CD4-positive, alpha-beta T cell treated with Interleukin-17A for 4 hours (primary cell): ENCODE measurements around the gene KIFC3.
A peak's percentile ranks its signal among the peaks of the same experiment; 100 is the strongest.
"Not testable (repeated sequence)": the region's sequence is repeated elsewhere in the genome, so short reads cannot be mapped to it uniquely, and the experiment has no call there.

Experiments used
- DNase-seq: peaks from one replicate; pipeline ENCODE4 v3.0.0-alpha.2; 2020; ENCODE audit warnings: mixed read lengths

Gene KIFC3

DNA sequence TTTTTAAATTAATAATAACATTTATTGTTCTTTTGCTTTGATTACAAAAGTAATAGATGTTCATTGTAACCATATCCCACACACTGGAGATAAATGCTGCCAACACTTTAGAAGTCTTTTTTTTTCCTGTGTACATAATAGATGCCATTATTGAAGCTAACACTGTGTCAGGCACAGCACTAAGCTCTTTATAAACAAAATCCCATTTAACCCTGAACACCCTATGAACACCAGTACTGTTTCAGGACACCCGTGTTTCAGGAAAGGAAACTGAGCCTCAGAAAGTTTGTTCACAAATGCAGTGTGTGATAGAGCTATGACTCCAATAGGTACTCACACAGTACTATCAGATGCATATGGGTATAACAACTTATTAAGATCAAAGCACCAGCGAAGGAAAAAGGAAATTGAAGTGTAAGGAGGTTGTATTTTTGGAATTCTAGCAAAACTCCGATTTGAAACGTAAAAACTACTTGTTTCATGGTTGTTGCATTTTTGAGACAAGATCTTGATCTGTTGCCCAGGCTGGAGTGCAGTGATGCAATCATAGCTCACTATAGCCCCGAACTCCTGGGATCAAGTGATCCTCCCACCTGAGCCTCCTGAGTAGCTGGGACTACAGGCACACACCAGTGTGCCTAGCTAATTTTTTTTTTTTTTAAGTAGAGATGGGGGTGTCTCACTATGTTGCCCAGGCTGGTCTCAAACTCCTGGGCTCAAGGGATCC is 2.0 kb upstream of the KIFC3 start:
- DNase-seq, result no peak

- DNase-seq, result no peak
These were observed 1.1 kb upstream of the KIFC3 start for GRCh38 chr16:57803134-57803990.

DNA sequence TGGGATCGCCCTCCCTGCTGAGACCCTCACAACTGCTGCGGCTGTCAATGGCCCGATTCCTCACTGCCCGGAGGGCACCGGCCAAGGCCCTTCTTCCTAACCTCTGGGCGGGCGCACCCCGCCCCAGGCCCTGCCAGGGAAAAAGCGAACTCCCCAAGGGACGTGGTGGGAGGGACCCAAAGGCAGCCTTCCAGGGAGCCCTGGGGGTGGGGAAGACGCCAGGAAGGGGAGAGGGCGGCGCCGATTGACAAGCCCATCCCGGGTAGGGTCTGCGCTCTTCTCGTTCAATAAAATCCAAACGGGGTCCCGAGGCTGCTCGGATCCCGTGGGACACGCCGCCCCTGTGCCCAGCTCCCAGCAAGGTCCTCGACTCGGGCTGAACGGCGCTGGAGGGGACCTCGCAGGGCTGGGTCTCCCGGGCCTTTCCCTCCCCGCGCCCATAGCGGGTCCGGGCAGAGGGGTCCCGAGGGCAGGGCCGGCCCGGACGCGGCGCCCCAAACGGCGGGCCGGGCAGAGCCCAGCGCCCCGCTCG is 416 bp downstream of the KIFC3 start:
- DNase-seq, result no peak

GRCh38 chr16:57801098-57801808 is 1.0 kb downstream of the KIFC3 start:
- DNase-seq, result no peak

- no peak for DNase-seq
These were observed 1.8 kb downstream of the KIFC3 start for GRCh38 chr16:57800200-57801097.

DNA sequence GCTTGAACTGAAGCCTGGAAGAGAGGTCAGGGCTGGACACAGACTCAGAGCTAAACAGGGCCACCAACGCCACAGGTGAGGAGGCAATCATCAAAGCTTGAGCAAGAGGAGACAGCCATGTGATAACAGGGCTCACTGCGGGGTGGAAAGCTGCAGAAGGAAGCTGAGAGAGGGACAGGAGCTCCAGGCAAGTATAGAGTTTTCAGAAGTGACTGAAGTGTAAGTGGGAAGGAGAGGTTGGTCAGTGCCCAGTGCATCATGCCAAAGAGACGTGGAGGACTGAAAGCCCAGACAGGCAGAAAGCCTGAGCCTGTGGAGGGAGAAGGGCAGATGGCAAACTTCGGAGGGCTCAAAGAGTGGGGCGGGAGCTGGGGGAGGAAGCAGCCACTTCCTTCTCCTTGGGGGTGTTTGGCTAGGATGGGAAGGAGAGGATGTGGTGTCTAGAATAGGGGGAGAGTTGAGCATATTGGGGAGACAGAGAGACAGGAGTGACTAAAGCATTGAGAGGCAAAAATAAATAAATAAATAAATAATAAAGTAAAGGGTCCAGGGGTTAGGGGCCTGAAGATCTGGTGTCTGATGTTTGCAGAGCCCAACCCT is 2.6 kb downstream of the KIFC3 start:
- no peak for DNase-seq

- no peak for DNase-seq
These were observed 3.2 kb downstream of the KIFC3 start for GRCh38 chr16:57798953-57799599.

DNA sequence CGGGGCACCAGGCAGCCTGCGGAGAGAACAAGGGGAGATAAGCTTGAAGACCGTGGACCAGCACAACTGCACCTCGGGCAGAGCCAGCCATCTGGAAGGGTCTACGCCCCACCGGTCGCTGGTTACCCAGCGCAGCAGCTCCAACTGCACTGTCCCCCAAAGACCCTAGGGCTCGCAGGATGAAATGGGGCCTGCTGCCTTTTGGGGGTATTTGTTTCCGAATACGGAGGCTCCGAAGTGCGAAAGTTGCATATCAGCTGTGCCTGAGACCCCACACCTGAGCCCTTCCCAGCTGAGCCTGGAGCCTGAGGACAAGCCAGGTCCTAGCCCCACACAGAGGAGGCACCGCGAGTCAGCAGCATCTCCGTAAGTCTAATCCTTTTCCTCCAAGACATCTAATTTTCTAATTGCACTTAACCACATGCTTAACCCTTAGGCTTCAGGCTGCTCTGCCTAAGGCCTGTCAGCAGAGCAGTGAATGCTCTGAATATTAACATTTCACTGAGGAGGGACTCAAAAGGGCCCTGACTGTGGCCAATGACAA is 4.0 kb downstream of the KIFC3 start:
- DNase-seq, result no peak

DNA sequence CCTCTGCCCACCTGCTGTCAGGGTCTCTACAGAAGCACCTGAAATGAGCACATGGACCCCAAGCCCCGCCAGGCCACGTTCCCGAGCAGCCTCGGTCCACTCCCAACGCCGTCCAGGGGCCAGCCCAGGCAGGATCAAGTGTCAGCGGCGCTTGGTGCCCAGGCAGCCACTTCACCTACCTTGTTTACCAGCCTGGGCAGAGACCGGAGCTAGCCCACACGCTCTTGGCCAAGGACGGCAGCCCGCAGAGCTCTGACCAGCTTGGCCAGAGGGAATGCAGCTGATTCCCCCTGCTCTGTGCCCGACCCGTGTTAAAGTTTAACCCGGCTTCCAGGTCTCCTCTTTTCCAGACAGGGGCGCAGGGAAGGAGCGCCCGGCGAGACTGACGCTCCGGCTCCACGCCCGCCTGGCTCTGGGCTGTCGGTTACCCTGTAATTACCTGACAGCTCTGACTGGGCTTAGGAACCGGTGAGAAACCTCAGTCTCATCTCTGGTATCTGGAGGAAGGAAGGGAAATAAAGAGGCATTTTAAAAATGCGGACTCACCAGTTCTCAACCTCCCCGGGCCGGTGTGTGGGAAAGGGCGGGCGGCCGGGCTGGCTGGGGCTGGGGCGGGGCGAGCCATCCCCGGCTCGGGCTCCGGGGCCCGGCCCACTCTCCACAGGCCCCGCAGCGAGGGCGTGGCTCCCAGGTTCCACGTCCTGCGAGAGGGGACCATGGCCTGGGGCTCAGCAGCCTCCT is 4.6 kb downstream of the KIFC3 start:
- DNase-seq, result no peak

- DNase-seq, result no peak
These were observed 5.1 kb downstream of the KIFC3 start for GRCh38 chr16:57797216-57797525.

GRCh38 chr16:57796014-57796413 is 6.3 kb downstream of the KIFC3 start:
- not testable (repeated sequence) for DNase-seq

DNA sequence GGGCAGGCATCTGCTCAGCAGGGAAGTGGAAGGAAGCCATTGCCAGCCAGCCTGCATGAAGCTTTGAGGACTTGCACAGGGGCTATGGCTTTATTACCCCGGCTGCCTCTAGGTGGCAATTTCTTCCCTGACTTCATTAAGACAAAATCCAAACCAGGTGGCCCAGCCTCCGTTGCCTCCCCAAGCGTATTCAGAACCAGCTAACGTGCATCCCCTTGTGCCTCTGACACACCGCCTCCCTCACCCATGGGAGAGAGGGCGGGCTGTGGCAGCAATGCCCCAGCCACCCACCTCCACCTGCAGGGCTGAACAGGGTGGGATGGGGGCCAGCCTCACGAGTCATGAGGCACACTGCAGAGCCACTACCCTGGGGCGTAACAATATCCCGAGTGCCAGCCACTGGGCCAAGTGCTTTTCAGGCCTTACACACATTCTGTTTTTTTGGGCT is 6.8 kb downstream of the KIFC3 start:
- DNase-seq, result peak; percentile 40

GRCh38 chr16:57794849-57795430 is 7.4 kb downstream of the KIFC3 start:
- no peak for DNase-seq

- no peak for DNase-seq
These were observed 10.3 kb downstream of the KIFC3 start for GRCh38 chr16:57791893-57792461.

- DNase-seq, result no peak
These were observed 10.9 kb downstream of the KIFC3 start for GRCh38 chr16:57791195-57791892.

GRCh38 chr16:57788951-57789350 is 13.3 kb downstream of the KIFC3 start:
- DNase-seq, result no peak

DNA sequence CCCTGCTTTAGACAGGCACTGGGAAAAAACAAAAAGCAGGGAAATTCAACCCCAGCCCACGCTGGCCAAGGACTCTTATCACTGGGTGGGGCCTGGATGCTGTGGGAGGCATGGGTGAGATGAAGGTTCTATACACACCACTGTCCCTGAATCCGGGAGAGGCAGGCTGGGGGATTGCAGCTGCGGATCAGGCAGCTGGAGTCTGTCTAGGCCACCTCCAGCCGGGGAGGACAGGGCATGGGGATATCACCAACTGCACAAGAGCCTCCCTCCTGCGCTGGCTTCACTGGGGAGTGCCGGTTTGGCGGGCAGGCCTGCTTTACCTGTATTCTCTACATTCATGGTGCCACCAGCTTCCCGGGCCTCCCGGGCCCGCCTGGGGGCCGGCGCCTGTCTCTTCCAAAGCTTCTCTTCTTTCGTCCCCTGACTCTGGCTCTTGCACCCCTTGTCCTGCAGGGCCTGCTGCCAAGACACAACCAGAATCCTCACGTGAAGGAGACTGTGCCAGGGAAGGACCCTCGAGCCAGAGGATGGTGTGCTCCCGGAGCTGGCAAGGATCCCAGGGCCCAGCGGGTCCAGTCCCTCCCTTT is 13.9 kb downstream of the KIFC3 start:
- no peak for DNase-seq

GRCh38 chr16:57787519-57787905 is 14.8 kb downstream of the KIFC3 start:
- DNase-seq, result no peak
